GM03348 (cell line): ENCODE results near the gene NR6A1.
A peak's percentile ranks its signal among the peaks of the same experiment; 100 is the strongest.

ENCODE experiments used
- DNase-seq: peaks from one replicate; pipeline ENCODE4 v3.0.0; 2012; ENCODE audit warnings: low spot score

The NR6A1 gene

GRCh38 chr9:124795881-124796431, 24.8 kb upstream of the NR6A1 start:
- no peak for DNase-seq

GRCh38 chr9:124794902-124795491, 23.9 kb upstream of the NR6A1 start:
- no peak for DNase-seq

- no peak for DNase-seq
Measured at GRCh38 chr9:124793015-124793541, 22.0 kb upstream of the NR6A1 start.

GRCh38 chr9:124792257-124793014, 21.3 kb upstream of the NR6A1 start:
- DNase-seq = no peak

GRCh38 chr9:124790801-124791505, 19.8 kb upstream of the NR6A1 start:
- no peak for DNase-seq

- DNase-seq = no peak
Measured at GRCh38 chr9:124790301-124790700, 19.2 kb upstream of the NR6A1 start.

- no peak for DNase-seq
Measured at GRCh38 chr9:124789531-124789930, 18.4 kb upstream of the NR6A1 start.

- no peak for DNase-seq
Measured at GRCh38 chr9:124788542-124789217, 17.6 kb upstream of the NR6A1 start.

- DNase-seq = no peak
Measured at GRCh38 chr9:124786881-124787573, 15.9 kb upstream of the NR6A1 start.

GRCh38 chr9:124784509-124784908, 13.4 kb upstream of the NR6A1 start:
- peak; percentile 73 for DNase-seq

- DNase-seq = no peak
Measured at GRCh38 chr9:124783830-124784229, 12.7 kb upstream of the NR6A1 start.

- DNase-seq = no peak
Measured at GRCh38 chr9:124782661-124783574, 11.8 kb upstream of the NR6A1 start.

GRCh38 chr9:124781967-124782660, 11.0 kb upstream of the NR6A1 start:
- DNase-seq = no peak

- DNase-seq = no peak
Measured at GRCh38 chr9:124780757-124781151, 9.6 kb upstream of the NR6A1 start.

GRCh38 chr9:124780060-124780756, 9.1 kb upstream of the NR6A1 start:
- no peak for DNase-seq

- peak; percentile 81 for DNase-seq
Measured at GRCh38 chr9:124779368-124780059, 8.4 kb upstream of the NR6A1 start.

- no peak for DNase-seq
Measured at GRCh38 chr9:124778575-124779367, 7.7 kb upstream of the NR6A1 start.
